HepG2 (cell line): ENCODE measurements around the gene HORMAD2. TPM values are rescaled to one million over a fixed set of nuclear protein-coding genes. Genes with fewer than 3 reads are reported as not detected.

Experiments
- AKAP8 ChIP-seq: sonication (generic); formaldehyde crosslinking; IDR thresholded peaks from 2 replicates; pipeline ENCODE4 v1.5.1; 2020; ENCODE audit warnings: mild to moderate bottlenecking, missing genetic modification reagents
- ATAD3A ChIP-seq: sonication (generic); formaldehyde crosslinking; IDR thresholded peaks from 2 replicates; pipeline ENCODE4 v1.4.0; 2020; ENCODE audit warnings: missing genetic modification reagents
- CREM ChIP-seq, 2 experiments: sonication (generic) in 1 of 2; formaldehyde crosslinking in 1 of 2; IDR thresholded peaks; 2 replicates each; pipeline versions ENCODE4 v1.4.0 to v1.6.1; 2016 to 2020; ENCODE audit warnings: antibody characterized with exemption in 1 of 2, mild to moderate bottlenecking in 1 of 2, missing genetic modification reagents in 1 of 2
- GTF2F1 ChIP-seq: fragments of 150-350 bp; IDR thresholded peaks from 2 replicates; pipeline ENCODE4 v1.6.1; 2014; ENCODE audit warnings: low read length
- KDM3A ChIP-seq: IDR thresholded peaks from 2 replicates; pipeline ENCODE4 v1.6.1; 2018; ENCODE audit warnings: low read depth, missing compliant biosample characterization
- MIXL1 ChIP-seq: IDR thresholded peaks from 2 replicates; pipeline ENCODE4 v1.6.1; 2016
- NFAT5 ChIP-seq: sonication (generic); formaldehyde crosslinking; IDR thresholded peaks from 2 replicates; pipeline ENCODE4 v1.4.0; 2020; ENCODE audit warnings: missing genetic modification reagents
- RERE ChIP-seq: IDR thresholded peaks from 2 replicates; pipeline ENCODE4 v1.6.1; 2016; ENCODE audit warnings: low read depth, missing genetic modification reagents, missing compliant biosample characterization
- SRSF1 ChIP-seq: fragments of 200-400 bp; formaldehyde crosslinking; optimal IDR thresholded peaks from 2 replicates; pipeline ENCODE3; 2017; ENCODE audit warnings: mild to moderate bottlenecking, low read depth, low read length, moderate library complexity
- SYNCRIP ChIP-seq: fragments of 200-400 bp; formaldehyde crosslinking; IDR thresholded peaks from 2 replicates; pipeline ENCODE4 v1.6.1; 2018; ENCODE audit warnings: mild to moderate bottlenecking, low read depth, low read length; ENCODE audit not compliant: insufficient read depth
- TFDP1 ChIP-seq: IDR thresholded peaks from 2 replicates; pipeline ENCODE4 v1.6.1; 2016; ENCODE audit warnings: missing compliant biosample characterization, missing genetic modification reagents, borderline replicate concordance
- TSC22D2 ChIP-seq: sonication (generic); formaldehyde crosslinking; IDR thresholded peaks from 2 replicates; pipeline ENCODE4 v1.5.1; 2020; ENCODE audit warnings: missing genetic modification reagents, mild to moderate bottlenecking, borderline replicate concordance
- ZNF414 ChIP-seq: sonication (generic); formaldehyde crosslinking; IDR thresholded peaks from 2 replicates; pipeline ENCODE4 v1.5.0; 2020; ENCODE audit warnings: missing genetic modification reagents
- ZNF549 ChIP-seq: sonication (generic); formaldehyde crosslinking; IDR thresholded peaks from 2 replicates; pipeline ENCODE4 v1.5.0; 2020; ENCODE audit warnings: missing genetic modification reagents
- ZNF678 ChIP-seq: sonication (generic); formaldehyde crosslinking; IDR thresholded peaks from 2 replicates; pipeline ENCODE4 v1.4.0; 2020; ENCODE audit warnings: mild to moderate bottlenecking, missing genetic modification reagents
- ZNF775 ChIP-seq: sonication (generic); formaldehyde crosslinking; IDR thresholded peaks from 2 replicates; pipeline ENCODE4 v1.4.0; 2020; ENCODE audit warnings: missing genetic modification reagents, mild to moderate bottlenecking, moderate library complexity, borderline replicate concordance
- ZNF780A ChIP-seq: sonication (generic); formaldehyde crosslinking; IDR thresholded peaks from 2 replicates; pipeline ENCODE4 v1.8.0; 2022; ENCODE audit warnings: mild to moderate bottlenecking, missing genetic modification reagents, moderate library complexity
- polyA plus RNA-seq, 8 experiments: library from polyadenylated mRNA; depleted of rRNA in 3 of 8; stranded (reverse) in 7 of 8; unstranded in 1 of 8; fragments of >200 nt; fragmentation: Illumina TruSeq in 4 of 8; extraction: Trizol in 4 of 8; gene quantifications; 2 replicates each; pipeline versions ENCODE4 v1.2.1 to v1.2.3, GENCODE V29; 2011 to 2016; ENCODE audit warnings: low read depth in 4 of 8, missing spikeins in 1 of 8, mixed read lengths in 1 of 8; ENCODE audit not compliant: insufficient read depth in 1 of 8
- total RNA-seq, 5 experiments: library from RNA; depleted of rRNA; stranded (reverse); fragments of >200 nt; fragmentation: Illumina TruSeq; extraction: Trizol; gene quantifications; 2 replicates each; pipeline ENCODE4 v1.2.3, GENCODE V29; 2016; ENCODE audit warnings: low read depth in 1 of 5

HORMAD2 gene
- total and polyA plus RNA-seq, 2 of the 13 experiments (the other 11 are each of a cell fraction or from before 2014, with no cell fraction given) = not detected

- TF ChIP-seq TFDP1 (CRISPR knock-in tag) (peak; percentile 40; the same call in 1 of the 2 replicates), CREM (IDR thresholded peaks at IDR 0.05) (0 out of 2 replicates have a peak, but pooled peaks have one; percentile 54), CREM (CRISPR knock-in tag; IDR thresholded peaks at IDR 0.05) (no peak), SRSF1 (peak; percentile 47), MIXL1 (CRISPR knock-in tag) (no peak), ZNF678 (CRISPR knock-in tag) (no peak), ZNF775 (CRISPR knock-in tag) (no peak), KDM3A (CRISPR knock-in tag) (no peak; the same call in 1 of the 2 replicates), RERE (CRISPR knock-in tag) (peak; percentile 38; the same call in 1 of the 2 replicates), NFAT5 (CRISPR knock-in tag) (no peak), ZNF780A (CRISPR knock-in tag) (no peak), ZNF414 (no peak), GTF2F1 (no peak), TSC22D2 (CRISPR knock-in tag) (no peak), AKAP8 (CRISPR knock-in tag) (no peak; the same call in 1 of the 2 replicates), ZNF549 (CRISPR knock-in tag) (no peak), SYNCRIP (no peak), ATAD3A (CRISPR knock-in tag) (no peak)
Observed at GRCh38 chr22:30210235-30210909, 130.1 kb downstream of the HORMAD2 start (continued).
